ENCODE results near the gene CRADD.

DNA sequence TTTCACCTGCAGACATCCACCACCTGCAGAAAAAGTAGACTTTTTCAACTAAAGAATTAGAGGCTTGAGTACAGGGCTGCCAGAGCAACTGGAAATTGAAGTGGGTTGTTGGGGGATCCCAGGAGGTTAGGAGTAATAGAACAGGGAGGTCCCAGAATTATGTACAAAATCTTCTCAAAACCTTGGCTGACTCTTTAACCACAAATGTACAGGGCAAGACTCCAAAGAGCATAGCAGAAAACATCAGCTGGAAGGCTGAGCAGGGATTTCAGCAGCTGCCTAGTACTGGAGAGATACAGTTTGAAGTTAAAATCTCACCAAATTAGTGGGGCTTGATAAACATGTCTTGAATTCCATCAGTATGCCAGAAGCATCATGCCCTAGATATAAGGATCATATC lies 191.6 kb downstream of the CRADD start:
- no peak for TF ChIP-seq EZH2 (IDR thresholded peaks at IDR 0.05; ENCODE audit: insufficient read depth, poor library complexity, severe bottlenecking)
- TF ChIP-seq EZH2phosphoT487 (IDR thresholded peaks at IDR 0.05; ENCODE audit: insufficient read depth, low read depth), result no peak

Data from GM23248 (cell line).